ENCODE data around the gene TEX50.
A peak's percentile ranks its signal among the peaks of the same experiment; 100 is the strongest.
"Not testable (repeated sequence)": the region's sequence is repeated elsewhere in the genome, so short reads cannot be mapped to it uniquely, and the experiment has no call there.

TEX50 gene

DNA sequence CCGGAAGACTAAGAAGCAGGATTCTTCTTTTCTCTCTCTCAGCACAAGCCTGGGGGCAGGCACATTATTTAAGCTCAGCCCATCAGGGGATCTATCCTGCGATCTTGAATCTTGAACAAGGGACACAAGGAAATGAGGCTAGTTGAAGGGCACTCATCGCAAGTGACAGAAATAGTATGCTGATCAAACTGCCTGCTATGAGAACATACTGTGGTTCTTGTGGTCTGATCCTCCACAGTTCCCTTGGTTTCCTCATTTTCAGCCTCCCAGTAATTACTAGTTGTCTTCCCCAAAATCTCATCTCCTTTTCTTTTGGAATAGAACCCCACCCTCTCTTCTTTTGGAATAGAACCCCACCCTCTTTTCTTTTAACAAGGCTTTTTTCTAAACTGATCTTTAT, 28.0 kb downstream of the TEX50 start:
- DNase-seq (ENCODE audit: low read depth in 2 of 2), result no peak

DNA sequence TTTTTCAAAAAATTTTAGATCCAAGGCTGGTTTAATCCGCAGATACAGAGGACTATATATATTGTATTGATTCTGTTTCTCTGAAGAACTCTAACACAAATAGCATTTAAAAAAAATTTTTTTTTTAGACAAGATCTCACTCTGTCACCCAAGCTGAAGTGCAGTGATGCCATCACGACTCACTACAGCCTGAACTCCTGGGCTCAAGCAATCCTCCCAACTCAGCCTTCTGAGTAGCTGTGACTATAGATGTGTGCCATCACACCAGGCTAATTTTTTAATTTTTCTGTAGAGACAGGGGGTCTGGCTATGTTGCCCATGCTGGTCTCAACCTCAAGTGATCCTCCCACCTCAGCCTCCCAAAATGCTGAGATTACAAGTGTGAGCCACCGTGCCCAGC, 31.5 kb downstream of the TEX50 start:
- DNase-seq (ENCODE audit: low read depth in 2 of 2), result no peak

DNA sequence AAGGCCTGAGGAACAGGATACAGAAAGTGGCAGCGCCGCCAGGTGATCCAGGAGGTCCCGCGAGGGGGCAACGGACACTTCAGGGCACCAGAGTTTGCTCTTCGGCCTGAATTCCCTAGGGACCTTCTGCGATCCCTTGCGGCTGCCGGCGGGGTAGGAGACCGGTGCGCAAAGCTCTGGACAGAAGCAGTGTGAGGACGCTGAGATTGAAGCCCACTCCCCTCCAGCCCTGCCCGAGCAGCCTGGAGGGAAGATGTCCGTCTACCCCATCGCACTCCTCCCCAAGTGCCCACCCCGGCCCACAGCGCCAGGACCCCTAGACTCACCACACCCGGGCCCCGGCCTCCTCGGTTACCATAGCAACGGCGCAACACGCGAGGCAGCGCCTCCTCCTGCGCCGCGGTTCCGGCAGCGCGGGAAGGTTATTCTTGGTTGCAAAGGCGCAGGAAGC, 34.4 kb downstream of the TEX50 start, which contains the start of gene ANKRD45:
Gene ANKRD45 (minus strand): TSS at position 361 of the 451 bp plus-strand sequence. CDS start 10,433 bp downstream, outside the sequence.
- peak in 1 of 2 donors; percentile 20 for DNase-seq (ENCODE audit: low read depth in 2 of 2)

DNA sequence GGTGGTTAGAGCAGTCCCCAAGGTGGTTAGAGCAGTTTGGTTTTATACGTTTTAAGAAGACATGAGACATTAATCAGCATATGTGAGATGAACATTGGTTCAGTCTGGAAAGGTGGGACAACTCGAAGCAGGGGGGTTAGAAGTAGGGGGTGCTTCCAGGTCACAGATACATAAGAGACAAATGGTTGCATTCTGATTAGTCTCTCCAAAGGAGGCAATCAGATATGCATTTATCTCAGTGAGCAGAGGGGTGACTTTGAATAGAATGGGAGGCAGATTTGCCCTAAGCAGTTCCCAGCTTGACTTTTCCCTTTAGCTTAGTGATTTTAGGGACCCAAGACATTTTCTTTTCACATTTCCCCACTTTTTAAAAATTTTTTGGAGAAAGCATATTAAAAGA, 39.4 kb downstream of the TEX50 start:
- not testable (repeated sequence) for DNase-seq (ENCODE audit: low read depth in 2 of 2)

DNA sequence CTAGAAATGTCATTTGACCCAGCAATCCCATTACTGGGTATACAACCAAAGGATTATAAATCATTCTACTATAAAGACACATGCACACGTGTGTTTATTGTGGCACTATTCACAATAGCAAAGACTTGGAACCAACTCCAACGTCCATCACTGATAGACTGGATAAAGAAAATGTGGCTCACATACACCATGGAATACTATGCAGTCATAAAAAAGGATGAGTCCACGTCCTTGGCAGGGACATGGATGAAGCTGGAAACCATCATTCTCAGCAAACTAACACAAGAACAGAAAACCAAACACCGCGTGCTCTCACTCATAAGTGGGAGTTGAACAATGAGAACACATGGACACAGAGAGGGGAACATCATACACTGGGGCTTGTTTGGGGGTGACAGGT, 45.0 kb downstream of the TEX50 start:
- DNase-seq (ENCODE audit: low read depth in 2 of 2), result not testable (repeated sequence)

DNA sequence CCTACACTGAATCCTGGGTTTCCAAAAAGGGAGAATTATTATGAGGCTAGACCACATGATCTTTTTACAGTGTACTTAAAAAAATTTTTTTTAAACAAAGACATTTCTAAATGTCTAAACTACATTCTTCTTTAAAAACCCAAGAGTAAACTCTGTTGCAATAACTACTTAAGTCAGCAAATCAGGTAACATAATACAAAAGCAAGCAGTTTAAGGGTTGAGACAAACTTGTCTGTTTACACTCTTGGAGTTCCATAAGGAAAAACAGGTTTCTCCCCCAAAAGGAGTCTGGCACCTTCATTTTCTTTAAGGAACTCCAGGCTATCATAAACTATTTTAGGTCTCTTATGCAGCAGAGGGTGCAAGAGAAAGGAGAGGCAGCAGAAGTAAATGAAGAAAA, 47.0 kb downstream of the TEX50 start:
- DNase-seq (ENCODE audit: low read depth in 2 of 2), result no peak

DNA sequence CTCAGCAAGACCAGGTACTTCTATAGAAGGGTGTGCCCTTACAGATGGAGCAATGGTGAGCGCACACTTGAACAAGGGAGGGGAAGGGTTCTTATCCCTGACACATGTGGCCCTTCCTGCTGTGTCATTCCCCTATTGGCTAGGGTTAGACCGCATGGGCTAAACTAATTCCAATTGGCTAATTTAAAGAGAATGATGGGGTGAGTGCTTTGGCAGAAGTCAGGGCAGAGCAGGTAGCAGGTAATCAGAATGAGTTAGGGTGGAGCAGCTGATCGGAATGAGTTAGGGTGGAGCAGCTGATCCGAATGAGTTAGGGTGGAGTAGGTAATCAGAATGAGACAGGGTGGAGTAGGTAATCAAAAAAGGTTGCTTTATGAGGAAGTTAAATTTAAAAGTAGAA, 48.7 kb downstream of the TEX50 start:
- DNase-seq (ENCODE audit: low read depth in 2 of 2), result not testable (repeated sequence)

DNA sequence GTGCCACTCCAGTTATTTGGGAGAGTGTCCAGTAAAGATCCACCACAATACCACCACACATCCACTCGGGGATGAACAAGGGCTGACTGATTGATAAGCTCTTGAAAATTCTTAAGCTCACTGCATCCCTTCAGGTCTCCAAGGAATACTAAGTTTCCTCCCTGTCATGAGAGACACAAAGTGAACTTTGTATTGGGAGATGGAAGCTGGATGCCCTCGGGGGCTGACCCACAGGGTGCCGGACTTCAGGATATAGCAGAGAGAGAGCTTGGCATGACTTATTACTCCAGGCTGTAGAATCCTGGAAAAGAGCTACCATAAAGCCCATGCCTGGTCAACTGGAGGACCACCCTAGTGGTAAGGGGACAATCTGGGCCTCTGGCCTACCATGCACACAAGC, 50.0 kb downstream of the TEX50 start:
- DNase-seq (ENCODE audit: low read depth in 2 of 2), result not testable (repeated sequence)
